PFSK-1 (cell line): ENCODE measurements around the gene ZFP3.

Experiments used
- FOXP2 ChIP-seq: optimal IDR thresholded peaks from 2 replicates; pipeline ENCODE3; 2011; ENCODE audit warnings: borderline replicate concordance, control low read depth, inconsistent platforms; ENCODE audit not compliant: insufficient read depth; ENCODE audit errors: extremely low read length, extremely low read depth
- POLR2AphosphoS5 ChIP-seq: IDR thresholded peaks from 2 replicates; pipeline ENCODE4 v1.6.1; 2012; ENCODE audit warnings: low read depth, mild to moderate bottlenecking, control low read depth, low read length, moderate library complexity
- REST ChIP-seq, 2 experiments: IDR thresholded peaks; 2 replicates each; pipeline versions ENCODE4 v1.6.1 to v1.8.0; 2011 to 2012; ENCODE audit warnings: low read depth in 2 of 2, low read length in 2 of 2, control low read depth in 1 of 2, inconsistent platforms in 1 of 2, mild to moderate bottlenecking in 1 of 2, moderate library complexity in 1 of 2; ENCODE audit not compliant: insufficient read depth in 1 of 2
- SIN3A ChIP-seq: IDR thresholded peaks from 2 replicates; pipeline ENCODE4 v1.6.1; 2012; ENCODE audit warnings: mild to moderate bottlenecking, low read length, moderate library complexity, borderline replicate concordance; ENCODE audit not compliant: insufficient read depth
- TAF1 ChIP-seq: IDR thresholded peaks from 2 replicates; pipeline ENCODE4 v1.6.1; 2012; ENCODE audit warnings: low read length, control low read depth, borderline replicate concordance; ENCODE audit not compliant: insufficient read depth

ZFP3 gene

GRCh38 chr17:5118219-5118618 lies 40.0 kb downstream of the ZFP3 start:
- TF ChIP-seq REST (IDR thresholded peaks at IDR 0.05; ENCODE audit: insufficient read depth in 1 of 2, low read depth in 2 of 2, low read length in 2 of 2) (no peak), POLR2AphosphoS5 (no peak), FOXP2 (no peak), SIN3A (no peak), TAF1 (no peak)

GRCh38 chr17:5120036-5120435 lies 41.8 kb downstream of the ZFP3 start:
- TF ChIP-seq REST (IDR thresholded peaks at IDR 0.05; ENCODE audit: insufficient read depth in 1 of 2, low read depth in 2 of 2, low read length in 2 of 2) (no peak), TAF1 (no peak)

GRCh38 chr17:5121186-5121841 lies 43.0 kb downstream of the ZFP3 start:
- TF ChIP-seq TAF1 (no peak), REST (IDR thresholded peaks at IDR 0.05; ENCODE audit: insufficient read depth in 1 of 2, low read depth in 2 of 2, low read length in 2 of 2) (no peak), POLR2AphosphoS5 (no peak), SIN3A (no peak), FOXP2 (no peak)

- TF ChIP-seq SIN3A (no peak), TAF1 (no peak), FOXP2 (no peak), POLR2AphosphoS5 (no peak), REST (IDR thresholded peaks at IDR 0.05; ENCODE audit: insufficient read depth in 1 of 2, low read depth in 2 of 2, low read length in 2 of 2) (no peak)
These were observed 44.5 kb downstream of the ZFP3 start for GRCh38 chr17:5122586-5123342.
